Stimulated activated CD8-positive, alpha-beta memory T cell treated with anti-CD3 and anti-CD28 coated beads, Interleukin-12 subunit alpha, Interleukin-12 subunit beta, amount 100 ng/mL, for 1 hour (primary cell): ENCODE results near the gene ENGASE.
A peak's percentile ranks its signal among the peaks of the same experiment; 100 is the strongest.
"Not testable (repeated sequence)": the region's sequence is repeated elsewhere in the genome, so short reads cannot be mapped to it uniquely, and the experiment has no call there.

Source experiments
- DNase-seq: peaks from one replicate; pipeline ENCODE4 v3.0.0-alpha.2; 2020; ENCODE audit warnings: low read depth

Gene ENGASE

GRCh38 chr17:79074649-79075445 lies at the start of gene ENGASE:
ENGASE (plus strand) TSS chr17:79074824; CDS start chr17:79074945, 121 bp downstream.
- DNase-seq: peak; percentile 80

GRCh38 chr17:79024901-79025737 lies 49.5 kb upstream of the ENGASE start:
- no peak for DNase-seq

DNA sequence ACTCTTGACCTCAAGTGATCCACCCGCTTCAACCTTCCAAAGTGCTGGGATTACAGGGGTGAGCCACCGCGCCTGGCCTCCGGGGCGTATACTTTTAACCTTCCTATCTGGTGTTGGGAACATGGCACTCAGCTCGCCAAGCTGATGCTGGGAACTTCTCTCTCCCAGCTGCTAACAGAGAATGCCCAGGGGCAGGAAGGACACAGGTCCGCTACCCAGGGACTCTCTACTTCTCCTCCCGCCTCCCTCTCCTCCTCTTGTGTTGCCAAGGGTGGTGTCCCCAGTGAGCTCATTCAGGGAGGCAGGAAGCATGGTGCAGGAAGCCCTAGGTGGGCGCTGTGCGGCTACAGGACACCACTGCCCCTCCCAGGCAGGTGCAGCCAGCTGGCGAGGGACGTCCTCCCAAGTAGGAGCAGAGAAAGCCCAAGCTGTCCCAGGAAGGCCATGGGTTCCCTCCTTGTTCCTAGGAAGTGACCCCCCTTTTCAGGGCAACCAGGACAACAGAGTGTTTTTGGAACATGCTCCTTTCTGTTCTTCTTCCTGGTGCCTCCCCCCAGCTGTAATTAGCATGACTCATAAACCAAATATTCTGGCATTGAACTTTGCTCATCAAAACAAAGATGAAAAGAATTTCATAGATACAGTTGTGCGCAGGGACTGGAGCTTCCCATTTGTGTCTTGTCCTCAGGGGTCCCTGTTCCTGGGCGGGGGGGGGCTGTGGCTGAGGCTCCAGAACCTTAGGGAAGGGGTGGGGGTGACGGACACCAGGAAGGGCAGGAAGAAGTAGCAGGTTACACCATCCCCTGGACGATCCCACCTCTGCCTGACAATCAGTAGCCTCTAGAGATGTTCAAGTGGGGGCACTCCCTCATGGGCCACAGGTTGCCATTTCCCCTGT lies 48.0 kb upstream of the ENGASE start:
- DNase-seq: no peak

DNA sequence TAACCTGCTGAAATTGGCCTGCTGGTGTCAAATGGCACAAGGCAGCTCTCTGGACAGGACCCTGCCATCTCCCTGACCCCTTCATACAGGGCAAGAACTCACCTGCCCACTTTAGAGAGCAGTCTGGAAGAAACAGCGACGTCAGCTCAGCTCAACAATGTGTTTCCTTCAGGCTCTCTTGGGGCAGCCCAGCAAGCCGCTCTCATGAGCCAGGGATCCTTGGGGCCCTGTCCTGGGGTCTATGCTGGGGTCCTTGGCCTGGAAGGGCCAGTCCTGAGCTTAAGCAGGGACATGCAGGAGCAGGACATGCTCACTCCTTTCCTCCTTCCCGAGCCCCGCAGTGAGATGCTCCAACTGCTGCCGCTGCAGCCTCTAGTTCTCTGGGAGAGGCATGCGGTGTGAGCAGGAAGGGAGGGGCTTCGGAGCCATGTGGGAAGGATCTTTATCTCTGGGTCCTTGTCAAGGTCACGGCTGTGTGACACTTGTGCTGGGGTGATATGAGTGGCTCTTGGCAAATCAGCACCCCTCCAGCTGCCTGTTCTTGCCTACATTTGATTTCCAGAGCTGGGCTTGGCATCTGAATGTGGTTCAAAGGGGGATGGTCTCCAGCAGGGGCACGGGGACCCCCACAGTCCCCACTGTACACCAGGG lies 47.2 kb upstream of the ENGASE start:
- no peak for DNase-seq

DNA sequence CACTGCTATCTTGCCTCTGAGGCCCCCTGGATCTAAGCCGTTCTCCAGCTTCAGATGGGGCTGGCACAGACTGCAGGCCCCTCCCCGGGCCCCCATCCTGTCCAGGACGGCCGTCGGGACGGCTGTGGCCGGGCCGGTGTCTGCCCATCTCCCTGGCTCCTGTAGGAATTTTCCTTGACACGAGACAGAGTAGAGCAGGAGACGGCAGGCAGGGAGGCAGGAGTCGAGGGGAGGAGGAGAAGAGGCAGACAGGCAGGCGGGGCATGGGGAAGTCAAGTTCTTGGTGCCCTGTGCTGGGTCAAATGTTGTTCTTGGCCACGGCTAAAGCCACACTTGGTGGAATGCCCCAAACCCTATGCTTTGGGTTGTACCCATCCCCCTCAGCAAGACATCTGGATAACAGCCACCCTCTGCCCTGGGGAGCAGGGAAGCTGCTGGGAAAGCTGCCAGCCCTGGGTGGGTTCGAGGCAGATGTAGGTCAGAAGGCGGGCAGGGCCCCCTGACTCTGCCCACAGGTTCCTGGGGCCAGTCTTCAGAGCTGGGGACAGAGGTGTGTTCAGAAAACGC lies 46.6 kb upstream of the ENGASE start:
- DNase-seq: no peak

- no peak for DNase-seq
Observed at GRCh38 chr17:79028496-79029326, 45.9 kb upstream of the ENGASE start.

GRCh38 chr17:79029327-79030009 lies 45.2 kb upstream of the ENGASE start:
- no peak for DNase-seq

DNA sequence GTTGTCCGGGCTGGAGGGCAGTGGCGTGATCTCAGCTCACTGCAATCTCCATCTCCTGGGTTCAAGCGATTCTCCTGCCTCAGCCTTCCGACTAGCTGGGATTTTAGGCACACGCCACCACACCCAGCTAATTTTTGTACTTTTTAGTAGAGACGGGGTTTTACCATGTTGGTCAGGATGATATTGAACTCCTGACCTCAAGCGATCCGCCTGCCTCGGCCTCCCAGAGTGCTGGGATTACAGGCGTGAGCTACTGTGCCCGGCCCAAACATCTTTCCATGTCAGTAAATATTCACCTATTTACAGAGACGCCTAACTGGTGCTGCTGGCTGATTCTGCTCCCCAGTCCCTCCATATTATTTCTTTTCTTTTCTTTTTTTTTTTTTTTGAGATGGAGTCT lies 44.0 kb upstream of the ENGASE start:
- not testable (repeated sequence) for DNase-seq

DNA sequence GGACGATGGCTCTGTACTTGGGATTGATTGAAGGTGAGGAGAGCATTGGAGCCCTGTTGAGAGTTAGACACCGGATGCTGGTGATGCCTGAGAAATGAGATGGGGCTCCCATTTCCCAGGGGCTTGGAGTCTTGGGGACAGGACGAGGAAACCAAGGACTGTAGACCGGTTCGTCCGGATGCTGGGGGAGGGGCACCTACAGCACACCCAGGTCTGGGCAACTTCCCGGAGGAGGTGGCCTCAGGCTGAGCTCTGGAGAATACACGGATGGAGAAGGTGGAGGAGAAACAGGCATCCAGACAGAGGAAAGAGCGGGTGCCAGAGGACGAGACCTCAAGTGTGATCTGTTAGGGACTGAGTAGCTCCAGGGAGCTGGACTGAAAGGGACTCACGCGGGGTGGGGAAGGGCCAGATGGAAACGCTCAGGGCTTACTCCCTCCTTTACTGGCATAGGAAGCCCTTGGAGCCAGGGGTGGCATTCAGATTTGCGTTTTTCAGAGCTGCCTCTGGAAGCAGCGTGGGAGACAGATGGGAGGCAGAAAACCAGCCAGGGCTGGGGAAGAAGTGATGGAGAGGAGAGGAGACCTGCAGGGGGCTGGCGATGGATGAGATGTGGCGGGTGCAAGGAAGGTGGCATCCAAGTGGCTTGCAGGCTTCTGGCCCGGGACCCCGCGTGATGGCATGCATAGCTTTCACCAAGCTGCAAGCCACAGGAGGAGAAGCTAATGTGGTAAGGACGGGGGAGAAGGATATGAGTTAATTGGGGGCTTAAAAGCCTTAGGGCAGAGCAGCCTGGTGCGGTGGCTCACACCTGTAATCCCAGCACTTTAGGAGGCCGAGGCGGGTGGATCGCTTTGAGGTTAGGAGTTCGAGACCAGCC lies 42.4 kb upstream of the ENGASE start:
- DNase-seq: no peak

DNA sequence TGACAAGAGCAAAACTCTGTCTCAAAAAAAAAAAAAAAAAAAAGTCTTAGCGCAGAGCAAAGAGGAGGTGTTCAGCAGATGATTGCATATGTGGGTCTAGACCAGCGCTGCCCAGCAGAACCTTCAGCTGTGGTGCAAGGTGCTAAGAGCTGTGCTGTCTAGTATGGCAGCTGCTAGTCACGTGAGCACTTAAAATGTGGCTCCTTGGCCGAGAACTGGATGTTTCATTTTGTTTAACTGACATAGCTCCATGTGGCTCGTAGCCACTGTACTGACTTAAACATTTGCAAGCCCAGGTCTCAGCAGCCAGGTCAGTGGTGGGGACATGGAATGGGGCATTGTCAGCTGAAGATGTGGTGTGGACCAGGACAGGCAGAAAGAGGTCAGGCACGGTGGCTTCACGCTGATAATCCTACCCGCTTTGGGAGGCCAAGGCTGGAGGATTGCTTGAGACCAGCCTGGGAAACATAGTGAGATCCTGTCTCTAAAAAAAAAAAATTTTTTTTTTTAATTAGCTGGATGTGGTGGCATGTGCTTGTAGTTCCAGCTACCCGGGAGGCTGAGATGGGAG lies 41.5 kb upstream of the ENGASE start:
- no peak for DNase-seq

- DNase-seq: no peak
Observed at GRCh38 chr17:79033741-79034501, 40.7 kb upstream of the ENGASE start.

DNA sequence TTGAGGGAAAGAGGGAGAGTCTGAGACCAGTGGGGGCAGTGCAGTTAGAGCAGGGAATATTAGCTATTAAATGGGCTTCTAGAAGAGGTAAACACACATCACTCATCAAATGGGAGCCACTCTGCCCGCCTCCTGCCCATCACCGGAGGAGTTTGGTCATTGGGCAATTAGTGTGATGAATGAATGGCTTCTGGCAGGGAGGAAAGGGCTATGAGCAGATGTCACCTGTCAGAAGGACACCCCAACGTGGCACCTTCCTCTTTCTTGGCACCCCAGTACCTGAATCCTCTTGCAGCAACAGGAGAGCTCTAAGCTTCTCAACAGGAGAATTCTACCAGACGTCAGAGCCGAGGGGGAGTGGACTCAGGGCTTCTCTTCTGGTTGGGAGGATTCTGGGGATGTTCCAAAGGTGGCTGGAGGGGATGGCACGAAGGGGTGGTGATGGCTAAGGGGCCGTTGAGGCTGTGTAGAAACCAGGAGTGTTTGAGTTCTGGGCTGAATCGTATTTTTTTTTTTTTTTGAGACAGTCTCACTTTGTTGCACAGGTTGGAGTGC lies 39.6 kb upstream of the ENGASE start:
- no peak for DNase-seq

- no peak for DNase-seq
Observed at GRCh38 chr17:79035686-79036085, 38.9 kb upstream of the ENGASE start.

GRCh38 chr17:79036181-79036580 lies 38.4 kb upstream of the ENGASE start:
- no peak for DNase-seq

DNA sequence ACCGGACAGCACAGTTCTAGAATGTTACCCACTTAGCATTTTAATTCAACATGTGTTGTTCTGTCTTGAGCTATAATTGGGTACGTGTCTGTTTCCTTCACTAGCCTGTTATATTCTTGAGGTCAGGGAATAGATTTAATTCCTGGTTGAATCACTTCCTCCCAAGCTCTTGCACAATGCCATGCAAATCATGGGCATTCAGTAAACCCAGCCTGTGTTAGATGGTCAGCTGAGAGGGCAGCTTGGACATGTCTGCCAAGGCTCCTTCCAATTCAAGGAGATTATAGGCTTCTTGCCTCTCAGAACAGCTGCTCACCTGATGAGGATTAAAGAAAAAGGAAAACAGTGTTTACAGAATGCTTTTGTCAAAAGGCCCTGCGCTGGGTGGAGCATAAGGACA lies 38.0 kb upstream of the ENGASE start:
- DNase-seq: no peak

GRCh38 chr17:79038545-79039135 lies 36.0 kb upstream of the ENGASE start:
- DNase-seq: no peak

DNA sequence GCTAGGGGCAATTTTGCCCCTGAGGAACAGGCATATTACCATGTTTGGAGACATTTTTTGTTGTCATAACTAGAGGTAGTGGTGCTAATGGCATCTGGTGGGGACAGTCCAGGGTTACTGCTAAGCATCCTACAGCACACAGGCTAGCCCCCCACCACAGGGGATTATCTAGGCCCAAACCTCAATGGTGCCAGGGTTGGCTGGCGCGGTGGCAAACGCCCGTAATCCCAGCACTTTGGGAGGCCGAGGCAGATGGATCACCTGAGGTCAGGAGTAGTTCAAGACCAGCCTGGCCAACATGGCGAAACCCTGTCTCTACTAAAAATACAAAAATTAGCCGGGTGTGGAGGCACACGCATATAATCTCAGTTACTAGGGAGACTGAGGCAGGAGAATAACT lies 35.5 kb upstream of the ENGASE start:
- DNase-seq: no peak
